HG02678 (cell line): ENCODE data around the gene PDE1A.

Experiments used
- ATAC-seq: cut with Tn5 transposase; IDR thresholded peaks from one replicate; pipeline ENCODE4 v1.9.1; 2021; ENCODE audit warnings: mild to moderate bottlenecking, moderate library complexity; ENCODE audit not compliant: unreplicated experiment

PDE1A gene

GRCh38 chr2:182220335-182220734 is 206.5 kb downstream of the PDE1A start:
- no peak for ATAC-seq

- no peak for ATAC-seq
Observed at GRCh38 chr2:182210669-182211068, 216.2 kb downstream of the PDE1A start.

- ATAC-seq: no peak
Observed at GRCh38 chr2:182208421-182208820, 218.4 kb downstream of the PDE1A start.

GRCh38 chr2:182207049-182207746 is 219.6 kb downstream of the PDE1A start:
- ATAC-seq: peak; percentile 58

GRCh38 chr2:182197529-182197928 is 229.3 kb downstream of the PDE1A start:
- ATAC-seq: no peak

GRCh38 chr2:182193291-182193690 is 233.5 kb downstream of the PDE1A start:
- ATAC-seq: no peak

- ATAC-seq: no peak
Observed at GRCh38 chr2:182191061-182191460, 235.8 kb downstream of the PDE1A start.

- ATAC-seq: no peak
Observed at GRCh38 chr2:182187130-182187529, 239.7 kb downstream of the PDE1A start.

- peak; percentile 63 for ATAC-seq
Observed at GRCh38 chr2:182186132-182186735, 240.6 kb downstream of the PDE1A start.

GRCh38 chr2:182182436-182182835 is 244.4 kb downstream of the PDE1A start:
- ATAC-seq: no peak

GRCh38 chr2:182181381-182181780 is 245.5 kb downstream of the PDE1A start:
- ATAC-seq: no peak

GRCh38 chr2:182179176-182179575 is 247.7 kb downstream of the PDE1A start:
- no peak for ATAC-seq

GRCh38 chr2:182173944-182174622 is 252.8 kb downstream of the PDE1A start:
- no peak for ATAC-seq

GRCh38 chr2:182170341-182170740 is 256.5 kb downstream of the PDE1A start:
- ATAC-seq: no peak

- ATAC-seq: no peak
Observed at GRCh38 chr2:182167882-182168281, 259.0 kb downstream of the PDE1A start.

GRCh38 chr2:182166841-182167240 is 260.0 kb downstream of the PDE1A start:
- ATAC-seq: no peak

GRCh38 chr2:182166406-182166805 is 260.4 kb downstream of the PDE1A start:
- ATAC-seq: no peak

GRCh38 chr2:182165202-182165601 is 261.6 kb downstream of the PDE1A start:
- ATAC-seq: no peak

GRCh38 chr2:182164686-182165085 is 262.1 kb downstream of the PDE1A start:
- ATAC-seq: no peak

- ATAC-seq: no peak
Observed at GRCh38 chr2:182163878-182164277, 263.0 kb downstream of the PDE1A start.

GRCh38 chr2:182148344-182148743 is 278.5 kb downstream of the PDE1A start:
- no peak for ATAC-seq

GRCh38 chr2:182144776-182145165 is 282.1 kb downstream of the PDE1A start:
- no peak for ATAC-seq
